Measurements from ENCODE around the gene TREH. TPM values are rescaled to one million over a fixed set of nuclear protein-coding genes. Genes with fewer than 3 reads are reported as not detected.
"Not testable (repeated sequence)": the region's sequence is repeated elsewhere in the genome, so short reads cannot be mapped to it uniquely, and the experiment has no call there.

The TREH gene
- total RNA-seq, 5 donors from 2014 or later (not counting 1 experiment from before 2014, with no cell fraction given) = not detected

DNA sequence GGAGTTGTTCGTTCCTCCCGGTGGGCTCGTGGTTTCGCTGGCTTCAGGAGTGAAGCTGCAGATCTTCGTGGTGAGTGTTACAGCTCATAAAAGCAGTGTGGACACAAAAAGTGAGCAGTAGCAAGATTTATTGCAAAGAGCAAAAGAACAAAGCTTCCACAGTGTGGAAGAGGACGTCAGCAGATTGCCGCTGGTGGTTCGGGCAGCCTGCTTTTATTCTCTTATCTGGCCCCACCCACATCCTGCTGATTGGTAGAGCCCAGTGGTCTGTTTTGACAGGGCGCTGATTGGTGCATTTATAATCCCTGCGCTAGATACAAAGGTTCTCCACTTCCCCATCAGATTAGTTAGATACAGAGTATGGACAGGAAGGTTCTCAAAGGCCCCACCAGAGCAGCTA lies 8.9 kb upstream of the TREH start:
- H3K9me3 ChIP-seq; H3K36me3 Mint-ChIP-seq; H3K36me3 ChIP-seq (ENCODE audit: control insufficient read depth in 2 of 2, extremely low read depth in 1 of 2, insufficient read depth in 1 of 2, low read length in 1 of 2); H3K4me3 ChIP-seq (ENCODE audit: control insufficient read depth in 1 of 2, extremely low read depth in 1 of 2, low read length in 1 of 2); H3K4me3 Mint-ChIP-seq; H3K9me3 Mint-ChIP-seq; H3K27me3 Mint-ChIP-seq; ATAC-seq (replicated peaks in 1 of 4); H3K27ac ChIP-seq (ENCODE audit: low read length): not testable (repeated sequence)
- peaks cover 30 to 42% (median 39%) of the 10 kb centered on the region in 3 donors for H3K4me1 Mint-ChIP-seq
- ChIA-PET POLR2A (interaction anchor here in 1 of 2 donors (0.6 to 0.7 kb wide), 2 partner anchors 22 to 52 kb away, joined by 3 to 4 read pairs; no protein-coding TSS in a partner anchor), CTCF (interaction anchor here (0.6 to 1.2 kb wide), 3 partner anchors 17 to 268 kb away, joined by 3 to 4 read pairs (median 3); partner anchors contain the start of gene UPK2 (in 1 of the 2))
- peak overlapping the region; percentile 50 to 61 for H3K27ac Mint-ChIP-seq
- Histone ChIP-seq H3K4me1 (ENCODE audit: control insufficient read depth in 1 of 2, extremely low read depth in 1 of 2, insufficient read depth in 2 of 2, low read length in 2 of 2) (peaks cover 14 to 44% of the 10 kb centered on the region in 2 experiments), H3K27me3 (replicated peaks in 1 of 2; ENCODE audit: control insufficient read depth in 2 of 2, extremely low read depth in 1 of 2, insufficient read depth in 2 of 2, low read length in 1 of 2) (peaks cover 0 to 16% of the 10 kb centered on the region in 2 experiments)
- 34% methylated on average over 6 of the region's 10 CpGs for WGBS (ENCODE audit: insufficient coverage)
- peak in 14 of 35 experiments; percentile 14 to 46 (median 33) for DNase-seq

DNA sequence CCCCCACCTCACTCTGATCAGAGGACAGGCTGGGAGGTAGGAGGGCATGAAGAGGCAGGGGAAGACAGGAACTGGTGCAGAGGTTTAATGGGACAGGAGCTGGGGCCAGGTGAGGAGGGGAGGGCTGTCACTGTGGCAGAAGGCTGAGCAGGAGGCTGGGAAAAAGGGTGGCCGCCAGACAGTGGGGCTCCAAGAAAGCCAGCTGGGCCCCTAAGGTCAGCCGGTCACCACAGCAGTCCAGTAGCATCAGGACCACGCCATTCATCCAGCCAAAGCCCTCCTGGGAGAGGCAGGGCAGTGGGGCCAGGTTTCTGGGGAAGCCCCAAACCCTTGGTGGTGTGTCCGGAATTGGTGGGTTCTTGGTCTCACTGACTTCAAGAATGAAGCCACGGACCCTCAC lies 8.5 kb upstream of the TREH start:
- Mint-ChIP-seq H3K27me3 (peaks cover 0 to 2% of the 10 kb centered on the region in 2 donors), H3K27ac (peak overlapping the region in 1 of 2 donors; percentile 50), H3K36me3 (no peaks in the 10 kb centered on the region), H3K9me3 (no peaks in the 10 kb centered on the region), H3K4me1 (peaks cover 26 to 40% (median 37%) of the 10 kb centered on the region in 3 donors), H3K4me3 (peak overlapping the region in 1 of 3 donors; percentile 8)
- Histone ChIP-seq H3K9me3 (no peaks in the 10 kb centered on the region), H3K27me3 (replicated peaks in 1 of 2; ENCODE audit: control insufficient read depth in 2 of 2, extremely low read depth in 1 of 2, insufficient read depth in 2 of 2, low read length in 1 of 2) (peaks cover 0 to 16% of the 10 kb centered on the region in 2 experiments), H3K4me1 (ENCODE audit: control insufficient read depth in 1 of 2, extremely low read depth in 1 of 2, insufficient read depth in 2 of 2, low read length in 2 of 2) (peaks cover 14 to 40% of the 10 kb centered on the region in 2 experiments), H3K36me3 (ENCODE audit: control insufficient read depth in 2 of 2, extremely low read depth in 1 of 2, insufficient read depth in 1 of 2, low read length in 1 of 2) (no peaks in the 10 kb centered on the region), H3K4me3 (ENCODE audit: control insufficient read depth in 1 of 2, extremely low read depth in 1 of 2, low read length in 1 of 2) (no peak overlapping the region), H3K27ac (ENCODE audit: low read length) (no peak overlapping the region)
- POLR2A ChIA-PET = interaction anchor here in 1 of 2 donors (0.7 kb wide), 1 partner anchor 52 kb away, joined by 3 read pairs; no protein-coding TSS in a partner anchor
- WGBS (ENCODE audit: insufficient coverage) = 95% methylated on average over 5 of the region's 5 CpGs
- CTCF ChIA-PET = interaction anchor here in 1 of 2 donors (0.7 to 1.2 kb wide), 2 partner anchors 99 to 269 kb away, joined by 3 read pairs; partner anchors contain the start of gene UPK2
- ATAC-seq (replicated peaks in 1 of 4) = no peak
- no peak for DNase-seq

DNA sequence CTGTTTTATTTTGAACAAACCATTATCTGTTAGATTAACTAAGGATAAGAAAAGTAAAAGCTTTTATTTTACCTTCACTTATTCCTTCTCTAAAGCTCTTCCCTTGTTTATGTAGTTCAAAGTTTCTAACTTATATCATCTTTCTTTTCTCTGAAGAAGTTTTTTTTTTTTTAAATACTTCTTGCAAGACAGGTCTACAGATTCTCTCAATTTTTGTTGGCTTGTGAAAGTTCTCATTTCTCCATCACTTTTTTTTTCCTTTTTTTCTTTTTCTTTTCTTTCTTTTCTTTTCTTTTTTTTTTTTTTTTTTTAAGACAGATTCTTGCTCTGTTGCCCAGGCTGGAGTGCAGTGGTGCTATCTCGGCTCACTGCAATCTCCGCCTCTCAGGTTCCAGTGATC lies 4.7 kb upstream of the TREH start:
- ChIA-PET POLR2A (interaction anchor here (0.6 to 1.0 kb wide), 9 partner anchors 9 to 1508 kb away, joined by 3 to 11 read pairs (median 5); partner anchors contain the start of genes RPS25 (in 1 of the 2), TRAPPC4 (in 1 of the 2) and VPS11 (in 1 of the 2)), CTCF (interaction anchor here (0.6 to 0.7 kb wide), 4 partner anchors 20 to 250 kb away, joined by 3 to 7 read pairs (median 4); no protein-coding TSS in a partner anchor)
- H3K4me1 ChIP-seq (ENCODE audit: control insufficient read depth in 1 of 2, extremely low read depth in 1 of 2, insufficient read depth in 2 of 2, low read length in 2 of 2) = peaks cover 0 to 4% of the 10 kb centered on the region in 2 experiments
- Mint-ChIP-seq H3K4me3 (no peak overlapping the region), H3K9me3 (no peaks in the 10 kb centered on the region), H3K27ac (no peak overlapping the region), H3K4me1 (peaks cover 0 to 11% (median 10%) of the 10 kb centered on the region in 3 donors), H3K27me3 (peaks cover 0 to 2% of the 10 kb centered on the region in 2 donors), H3K36me3 (no peaks in the 10 kb centered on the region)
- H3K27me3 ChIP-seq (replicated peaks in 1 of 2; ENCODE audit: control insufficient read depth in 2 of 2, extremely low read depth in 1 of 2, insufficient read depth in 2 of 2, low read length in 1 of 2) = peaks cover 0 to 23% of the 10 kb centered on the region in 2 experiments
- no peak overlapping the region for H3K4me3 ChIP-seq (ENCODE audit: control insufficient read depth in 1 of 2, extremely low read depth in 1 of 2, low read length in 1 of 2)
- WGBS (ENCODE audit: insufficient coverage) = no CpG with 5 or more reads among the region's 2 CpGs
- H3K9me3 ChIP-seq = no peaks in the 10 kb centered on the region
- no peak for DNase-seq
- H3K27ac ChIP-seq (ENCODE audit: low read length) = no peak overlapping the region
- no peaks in the 10 kb centered on the region for H3K36me3 ChIP-seq (ENCODE audit: control insufficient read depth in 2 of 2, extremely low read depth in 1 of 2, insufficient read depth in 1 of 2, low read length in 1 of 2)
- no peak for ATAC-seq (replicated peaks in 1 of 4)

DNA sequence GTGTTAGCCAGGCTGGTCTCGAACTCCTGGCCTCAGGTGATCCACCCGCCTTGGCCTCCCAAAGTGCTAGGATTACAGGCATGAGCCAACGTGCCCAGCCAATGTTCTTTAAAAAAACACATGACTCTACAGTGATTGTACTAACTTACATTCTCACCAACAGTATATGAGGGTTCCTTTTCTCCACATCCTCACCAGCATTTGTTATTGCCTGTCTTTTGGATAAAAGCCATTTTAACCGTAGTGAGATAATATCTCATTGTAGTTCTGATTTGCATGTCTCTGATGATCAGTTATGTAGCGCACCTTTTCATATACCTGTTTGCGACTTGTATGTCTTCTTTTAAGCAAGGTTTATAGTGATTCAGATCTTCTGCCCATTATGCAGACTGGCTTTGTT lies 3.5 kb upstream of the TREH start:
- H3K4me3 Mint-ChIP-seq = not testable (repeated sequence)

DNA sequence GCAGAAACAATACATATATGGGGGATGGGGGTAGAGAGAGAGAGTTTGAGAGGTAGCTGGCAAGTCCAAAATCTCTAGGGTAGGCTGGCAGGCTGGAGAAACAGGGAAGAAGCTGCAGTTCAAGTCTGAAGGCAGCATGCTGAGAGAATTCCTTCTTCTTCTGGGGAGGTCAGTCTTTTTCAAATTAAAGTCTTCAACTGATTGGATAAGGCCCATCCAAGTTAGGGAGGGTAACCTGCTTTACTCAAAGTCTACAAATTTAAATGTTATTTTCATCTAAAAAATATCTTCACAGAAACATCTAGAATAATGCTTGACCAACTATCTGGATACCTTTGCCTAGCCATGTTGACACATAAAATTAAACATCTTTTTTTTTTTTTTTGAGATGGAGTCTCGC lies 2.9 kb upstream of the TREH start:
- CTCF ChIA-PET = interaction anchor here in 1 of 2 donors (0.6 kb wide), 1 partner anchor 8 kb away, joined by 3 read pairs; no protein-coding TSS in a partner anchor
- WGBS (ENCODE audit: insufficient coverage) = no CpG with 5 or more reads among the region's 1 CpG
- H3K4me1 Mint-ChIP-seq = peaks cover 0 to 2% (median 2%) of the 10 kb centered on the region in 3 donors

More for the DNA sequence above, 3.5 kb upstream of the TREH start:
- H3K4me3 ChIP-seq (ENCODE audit: control insufficient read depth in 1 of 2, extremely low read depth in 1 of 2, low read length in 1 of 2); CTCF ChIA-PET; DNase-seq; H3K4me1 ChIP-seq (ENCODE audit: control insufficient read depth in 1 of 2, extremely low read depth in 1 of 2, insufficient read depth in 2 of 2, low read length in 2 of 2); H3K27me3 Mint-ChIP-seq; H3K27ac ChIP-seq (ENCODE audit: low read length); H3K36me3 ChIP-seq (ENCODE audit: control insufficient read depth in 2 of 2, extremely low read depth in 1 of 2, insufficient read depth in 1 of 2, low read length in 1 of 2); H3K36me3 Mint-ChIP-seq; H3K9me3 Mint-ChIP-seq; H3K4me1 Mint-ChIP-seq; ATAC-seq (replicated peaks in 1 of 4); H3K9me3 ChIP-seq: not testable (repeated sequence)
- H3K27me3 ChIP-seq (replicated peaks in 1 of 2; ENCODE audit: control insufficient read depth in 2 of 2, extremely low read depth in 1 of 2, insufficient read depth in 2 of 2, low read length in 1 of 2) = peaks cover 0 to 24% of the 10 kb centered on the region in 2 experiments
- H3K27ac Mint-ChIP-seq = peak overlapping the region in 1 of 2 donors; percentile 28
- no CpG with 5 or more reads among the region's 6 CpGs for WGBS (ENCODE audit: insufficient coverage)
- POLR2A ChIA-PET = interaction anchor here in 1 of 2 donors (0.7 kb wide), 1 partner anchor 177 kb away, joined by 6 read pairs; no protein-coding TSS in a partner anchor

DNA sequence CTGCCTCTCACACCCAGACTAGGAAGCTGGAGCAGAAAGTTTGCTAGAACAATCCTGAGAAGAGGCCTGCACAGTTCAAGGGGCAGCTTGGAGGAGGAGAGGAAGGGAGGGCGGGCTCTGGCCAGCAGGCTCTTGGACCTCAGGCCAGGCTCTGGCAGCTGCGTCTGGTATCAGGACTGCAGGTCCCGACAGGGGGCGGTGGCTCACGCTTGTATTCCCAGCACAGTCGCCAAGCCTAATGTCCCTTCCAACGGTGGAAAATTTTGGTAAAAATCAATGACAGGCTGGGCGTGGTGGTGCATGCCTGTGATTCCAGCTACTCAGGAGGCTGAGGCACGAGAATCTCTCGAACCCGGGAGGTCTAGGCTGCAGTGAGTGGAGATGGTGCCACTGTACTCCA lies 542 bp downstream of the TREH start:
- H3K4me1 Mint-ChIP-seq; H3K27ac Mint-ChIP-seq; CTCF ChIA-PET; H3K27ac ChIP-seq (ENCODE audit: low read length); H3K36me3 ChIP-seq (ENCODE audit: control insufficient read depth in 2 of 2, extremely low read depth in 1 of 2, insufficient read depth in 1 of 2, low read length in 1 of 2); H3K27me3 ChIP-seq (replicated peaks in 1 of 2; ENCODE audit: control insufficient read depth in 2 of 2, extremely low read depth in 1 of 2, insufficient read depth in 2 of 2, low read length in 1 of 2); DNase-seq; H3K4me3 ChIP-seq (ENCODE audit: control insufficient read depth in 1 of 2, extremely low read depth in 1 of 2, low read length in 1 of 2); H3K36me3 Mint-ChIP-seq; POLR2A ChIA-PET; H3K9me3 ChIP-seq; H3K4me1 ChIP-seq (ENCODE audit: control insufficient read depth in 1 of 2, extremely low read depth in 1 of 2, insufficient read depth in 2 of 2, low read length in 2 of 2); H3K4me3 Mint-ChIP-seq; H3K9me3 Mint-ChIP-seq; ATAC-seq (replicated peaks in 1 of 4); H3K27me3 Mint-ChIP-seq: not testable (repeated sequence)
- WGBS (ENCODE audit: insufficient coverage) = 66% methylated on average over 9 of the region's 11 CpGs

More for the DNA sequence above, 2.9 kb upstream of the TREH start:
- Histone ChIP-seq H3K27ac (ENCODE audit: low read length) (no peak overlapping the region), H3K4me3 (ENCODE audit: control insufficient read depth in 1 of 2, extremely low read depth in 1 of 2, low read length in 1 of 2) (no peak overlapping the region), H3K9me3 (no peaks in the 10 kb centered on the region), H3K4me1 (ENCODE audit: control insufficient read depth in 1 of 2, extremely low read depth in 1 of 2, insufficient read depth in 2 of 2, low read length in 2 of 2) (no peaks in the 10 kb centered on the region), H3K27me3 (replicated peaks in 1 of 2; ENCODE audit: control insufficient read depth in 2 of 2, extremely low read depth in 1 of 2, insufficient read depth in 2 of 2, low read length in 1 of 2) (peaks cover 0 to 20% of the 10 kb centered on the region in 2 experiments), H3K36me3 (ENCODE audit: control insufficient read depth in 2 of 2, extremely low read depth in 1 of 2, insufficient read depth in 1 of 2, low read length in 1 of 2) (no peaks in the 10 kb centered on the region)
- POLR2A ChIA-PET = interaction anchor here in 1 of 2 donors (0.7 kb wide), 1 partner anchor 178 kb away, joined by 6 read pairs; no protein-coding TSS in a partner anchor
- ATAC-seq (replicated peaks in 1 of 4) (no peak), DNase-seq (no peak)
- Mint-ChIP-seq H3K27ac (no peak overlapping the region), H3K36me3 (no peaks in the 10 kb centered on the region), H3K9me3 (no peaks in the 10 kb centered on the region), H3K4me3 (no peak overlapping the region), H3K27me3 (peaks cover 0 to 2% of the 10 kb centered on the region in 2 donors)
